Epithelial cell of alveolus of lung (primary cell): ENCODE data around the gene DDR2. TPM values are rescaled to one million over a fixed set of nuclear protein-coding genes. Genes with fewer than 3 reads are reported as not detected.

Source experiments
- total RNA-seq: library from RNA; depleted of rRNA; stranded (reverse); fragments of >200 nt; gene quantifications from 2 replicates; pipeline ENCODE4 v1.2.1, GENCODE V29; 2015

The DDR2 gene
- 76.5 and 94.2 TPM in 2 replicates for total RNA-seq

GRCh38 chr1:162632217-162632666 lies at the start of gene DDR2:
DDR2 (plus strand) TSS chr1:162632464; CDS start chr1:162719064, 86,600 bp downstream.

DNA sequence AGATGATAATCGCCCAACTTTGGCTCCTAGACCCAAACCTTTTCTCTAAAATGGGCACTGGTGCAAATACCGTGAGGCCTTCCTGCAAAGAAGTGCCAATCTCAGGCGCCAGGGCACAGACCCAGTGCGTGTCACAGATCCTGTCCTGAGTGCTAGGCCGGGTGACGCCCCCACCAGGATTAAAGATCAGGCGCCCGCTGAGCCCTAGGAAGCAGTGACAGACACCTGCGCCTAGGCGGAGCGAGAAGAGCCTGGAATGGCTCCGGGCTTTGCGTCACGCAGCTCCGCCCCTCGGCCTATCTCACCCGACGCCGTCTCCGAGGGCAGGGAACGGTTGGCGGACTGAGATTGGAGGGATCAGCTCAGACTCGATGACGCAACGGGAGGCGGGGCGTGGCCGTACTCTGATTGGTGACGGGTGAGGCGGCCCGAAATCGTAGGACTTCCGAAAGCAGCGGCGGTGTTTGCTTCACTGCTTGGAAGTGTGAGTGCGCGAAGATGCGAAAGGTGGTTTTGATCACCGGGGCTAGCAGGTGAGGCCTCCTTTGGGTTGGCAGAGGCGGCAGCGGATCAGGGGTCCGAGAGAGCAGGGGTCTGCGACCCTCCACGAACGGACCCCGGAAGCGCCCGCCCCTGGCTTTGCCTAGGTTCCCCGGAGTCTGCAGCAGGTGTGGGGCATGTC lies 158.2 kb downstream of the DDR2 start, which contains the start of gene HSD17B7:
TSS of gene HSD17B7 (plus strand) at position 400 of the 682 bp plus-strand sequence. CDS start at position 499, 99 bp downstream.

Other genes starting within 250 kb of the DDR2 start
- gene SH2D1B, start 220.3 kb upstream of the DDR2 start, total RNA-seq, result not detected in 2 replicates
- 44.1 and 44.3 TPM in 2 replicates for gene UHMK1, start 134.6 kb upstream of the DDR2 start, total RNA-seq
- gene UAP1, start 70.7 kb upstream of the DDR2 start, total RNA-seq, result 22.0 and 106 TPM in 2 replicates
- gene HSD17B7, start 158.2 kb downstream of the DDR2 start, total RNA-seq, result 10.5 and 21.9 TPM in 2 replicates
- not detected in 2 replicates for gene CCDC190, start 228.7 kb downstream of the DDR2 start, total RNA-seq